Hematopoietic multipotent progenitor cell treated with erythropoietin and hydrocortisone succinate and interleukin-3 and kit ligand, for 6 days (in vitro differentiated cells): ENCODE measurements around the gene RNU4-1.
A peak's percentile ranks its signal among the peaks of the same experiment; 100 is the strongest.
"Not testable (repeated sequence)": the region's sequence is repeated elsewhere in the genome, so short reads cannot be mapped to it uniquely, and the experiment has no call there.

ENCODE experiments used
- DNase-seq: peaks from one replicate; pipeline ENCODE4 v3.0.0-alpha.2; 2015

Gene RNU4-1

GRCh38 chr12:120292661-120293531, at the start of gene RNU4-1:
TSS of gene RNU4-1 (minus strand) at chr12:120293237.
- peak; percentile 97 for DNase-seq

DNA sequence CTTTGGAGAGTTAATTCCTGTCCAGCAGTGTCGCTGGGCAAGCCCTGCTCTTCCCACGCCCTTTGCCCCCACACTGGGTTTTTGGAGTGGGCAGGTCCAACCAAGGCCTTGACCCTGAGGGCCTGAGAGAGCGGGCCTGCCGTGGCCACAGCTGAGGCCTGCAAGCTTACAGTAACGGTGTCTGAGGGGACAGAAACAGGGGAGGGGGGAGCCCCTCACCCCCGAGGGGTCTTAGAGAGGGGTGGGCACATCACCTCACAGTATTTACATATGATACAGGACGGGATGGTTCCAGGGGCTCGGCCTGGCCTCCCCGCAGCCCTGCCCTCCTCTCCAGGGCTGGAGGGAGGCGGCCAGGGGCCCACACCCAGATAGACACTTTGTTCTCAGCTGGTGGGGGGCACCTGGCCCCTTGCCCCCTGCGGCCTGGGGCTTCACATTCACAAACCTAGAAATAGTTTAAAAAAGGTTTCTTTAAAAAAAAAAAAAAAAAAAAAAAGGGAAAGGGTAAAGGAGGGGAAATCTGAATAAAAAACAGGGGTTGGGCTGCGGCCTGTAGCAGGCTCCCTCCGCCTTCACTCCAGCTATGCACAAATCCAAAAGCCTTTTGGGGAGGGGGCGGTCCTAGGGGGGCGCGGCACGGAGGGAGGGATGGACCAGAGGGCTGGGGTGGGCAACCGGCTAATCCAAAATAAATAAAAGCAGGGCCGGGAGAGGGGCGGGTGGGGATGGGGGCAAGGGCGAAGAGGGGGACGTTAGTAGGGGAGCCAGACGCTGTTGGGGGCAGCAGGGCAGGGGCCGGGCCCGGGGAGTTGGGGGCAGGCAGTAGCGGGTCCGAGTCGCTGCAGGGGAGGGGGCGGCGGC, 49.4 kb upstream of the RNU4-1 start:
- no peak for DNase-seq

DNA sequence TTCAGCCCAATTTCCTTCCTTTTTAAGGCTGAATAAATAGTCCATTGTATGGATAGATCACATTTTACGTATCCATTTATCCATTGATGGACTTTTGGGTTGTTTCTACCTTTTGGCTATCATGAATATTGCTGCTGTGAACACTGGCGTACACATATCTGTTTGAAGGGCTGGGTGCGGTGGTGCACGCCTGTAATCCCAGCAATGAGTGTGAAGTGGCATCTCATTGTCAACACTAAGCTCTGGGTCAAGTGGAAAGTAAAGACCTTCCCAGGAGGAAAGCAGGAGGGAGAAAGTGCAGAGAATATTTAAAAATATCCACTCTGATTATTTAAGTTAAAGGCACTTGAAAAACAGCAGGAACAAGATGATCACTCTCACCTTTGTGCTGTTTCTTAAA, 46.2 kb upstream of the RNU4-1 start:
- DNase-seq = no peak

DNA sequence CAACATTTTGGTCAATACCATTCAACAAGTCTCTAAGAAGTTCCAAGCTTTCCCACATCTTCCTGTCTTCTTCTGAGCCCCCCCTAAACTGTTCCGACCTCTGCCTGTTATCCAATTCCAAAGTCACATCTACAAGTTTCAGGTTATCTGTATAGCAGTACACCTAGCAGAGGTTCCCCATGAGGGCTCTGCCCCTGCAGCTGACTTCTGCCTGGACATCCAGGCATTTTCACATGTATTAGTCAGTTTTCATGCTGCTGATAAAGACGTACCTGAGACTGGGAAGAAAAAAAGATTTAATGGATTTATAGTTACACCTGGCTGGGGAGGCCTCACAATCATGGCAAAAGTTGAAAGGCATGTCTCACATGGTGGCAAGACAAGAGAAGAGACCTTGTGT, 44.7 kb upstream of the RNU4-1 start:
- no peak for DNase-seq

DNA sequence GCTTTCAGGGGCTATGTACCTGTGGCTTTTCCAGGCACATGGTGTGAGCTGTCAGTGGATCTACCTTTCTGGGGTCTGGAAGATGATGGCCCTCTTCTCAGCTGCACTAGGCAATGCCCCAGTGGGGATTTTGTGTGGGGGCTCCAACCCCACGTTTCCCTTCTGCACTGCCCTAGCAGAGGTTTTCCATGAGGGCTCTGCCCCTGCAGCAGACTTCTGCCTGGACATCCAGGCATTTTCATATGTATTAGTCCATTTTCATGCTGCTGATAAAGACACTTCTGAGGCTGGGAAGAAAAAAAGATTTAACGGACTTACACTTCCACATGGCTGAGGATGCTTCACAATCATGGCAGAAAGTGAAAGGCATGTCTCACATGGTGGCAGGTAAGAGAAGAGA, 43.4 kb upstream of the RNU4-1 start:
- not testable (repeated sequence) for DNase-seq

DNA sequence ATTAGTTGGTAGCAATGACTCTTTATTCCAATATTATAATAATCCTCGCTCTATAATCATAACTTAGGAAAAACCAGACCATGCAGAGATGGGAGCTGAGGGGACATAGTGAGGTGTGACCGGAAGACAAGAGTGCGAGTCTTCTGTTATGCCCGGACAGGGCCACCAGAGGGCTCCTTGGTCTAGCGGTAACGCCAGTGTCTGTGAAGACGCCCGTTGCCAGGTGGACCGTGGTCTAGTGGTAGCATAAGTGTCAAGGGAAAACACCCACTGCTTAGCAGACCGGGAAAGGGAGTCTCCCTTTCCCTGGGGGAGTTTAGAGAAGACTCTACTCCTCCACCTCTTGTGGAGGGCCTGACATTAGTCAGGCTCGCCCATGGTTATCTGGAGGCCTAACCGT, 42.4 kb upstream of the RNU4-1 start:
- DNase-seq = peak; percentile 59

- DNase-seq = no peak
Measured at GRCh38 chr12:120332523-120332922, 39.5 kb upstream of the RNU4-1 start.

- DNase-seq = no peak
Measured at GRCh38 chr12:120332041-120332440, 39.0 kb upstream of the RNU4-1 start.

DNA sequence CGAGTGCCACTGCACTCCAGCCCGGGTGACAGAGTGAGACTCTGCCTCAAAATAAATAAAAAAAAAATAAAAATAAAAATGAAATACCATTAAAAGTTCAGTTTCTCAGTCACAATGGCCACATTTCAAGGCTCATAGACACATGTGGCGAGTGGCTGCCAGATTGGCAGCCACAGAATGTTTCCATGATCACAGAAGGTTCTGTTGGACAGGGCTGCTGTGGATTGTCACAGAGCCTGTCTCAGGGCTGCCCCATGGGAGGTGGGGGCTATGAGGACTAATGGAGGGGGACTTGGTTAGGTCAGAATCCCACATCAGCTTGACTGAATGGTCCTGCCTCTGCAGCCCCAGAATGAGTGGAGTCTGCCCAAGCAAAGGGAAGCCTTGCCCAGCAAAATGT, 38.4 kb upstream of the RNU4-1 start:
- no peak for DNase-seq

- peak; percentile 10 for DNase-seq
Measured at GRCh38 chr12:120328228-120328627, 35.2 kb upstream of the RNU4-1 start.

DNA sequence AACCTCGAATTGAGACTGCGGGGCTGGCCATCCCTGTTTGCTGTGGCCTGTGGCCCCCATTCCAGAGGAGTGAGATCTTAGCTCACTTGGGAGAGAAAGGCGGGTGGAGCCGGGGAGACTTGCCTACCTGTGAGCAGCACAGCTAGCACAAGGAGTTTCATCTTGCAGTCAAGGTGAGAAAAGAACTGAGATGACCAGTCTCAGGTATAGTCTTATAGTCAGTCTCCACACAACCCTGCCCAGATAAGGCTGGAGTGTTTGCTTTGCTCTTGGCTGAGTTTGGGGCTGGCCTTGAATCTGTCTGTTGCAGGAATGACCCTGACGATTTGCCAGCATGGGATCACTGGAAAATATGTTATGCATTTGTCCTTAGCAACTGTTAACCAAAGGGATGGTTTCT, 34.6 kb upstream of the RNU4-1 start, which contains the start of gene PLA2G1B:
TSS of gene PLA2G1B (minus strand) at position 187 of the 400 bp plus-strand sequence. CDS start at position 161, 26 bp downstream.
- DNase-seq = no peak

DNA sequence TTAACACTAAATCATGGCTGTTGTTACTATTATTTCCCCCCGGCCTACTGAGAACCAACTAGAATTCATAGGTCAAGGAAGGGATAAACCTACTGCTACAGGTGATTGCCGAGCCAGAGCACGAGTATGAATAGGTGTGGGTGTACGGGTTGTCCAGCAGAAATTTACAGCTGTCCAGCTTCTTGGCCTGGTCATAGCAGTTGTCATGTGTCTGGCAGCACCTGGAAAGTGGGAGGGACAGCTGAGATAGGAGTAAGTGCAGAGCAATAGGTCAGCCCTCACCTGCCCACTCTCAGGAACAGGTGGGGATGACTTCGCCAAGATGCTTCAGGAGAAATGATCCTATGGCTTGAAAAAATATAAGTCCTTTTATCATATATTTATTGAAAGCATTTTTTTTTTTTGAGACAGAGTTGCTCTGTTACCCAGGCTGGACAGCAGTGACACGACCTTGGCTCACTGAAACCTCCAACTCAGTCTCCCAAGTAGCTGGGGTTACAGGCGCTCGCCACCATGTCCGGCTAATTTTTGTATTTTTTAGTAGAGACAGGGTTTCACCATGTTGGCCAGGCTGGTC, 31.9 kb upstream of the RNU4-1 start:
- DNase-seq = no peak

- DNase-seq = no peak
Measured at GRCh38 chr12:120323772-120324171, 30.7 kb upstream of the RNU4-1 start.

DNA sequence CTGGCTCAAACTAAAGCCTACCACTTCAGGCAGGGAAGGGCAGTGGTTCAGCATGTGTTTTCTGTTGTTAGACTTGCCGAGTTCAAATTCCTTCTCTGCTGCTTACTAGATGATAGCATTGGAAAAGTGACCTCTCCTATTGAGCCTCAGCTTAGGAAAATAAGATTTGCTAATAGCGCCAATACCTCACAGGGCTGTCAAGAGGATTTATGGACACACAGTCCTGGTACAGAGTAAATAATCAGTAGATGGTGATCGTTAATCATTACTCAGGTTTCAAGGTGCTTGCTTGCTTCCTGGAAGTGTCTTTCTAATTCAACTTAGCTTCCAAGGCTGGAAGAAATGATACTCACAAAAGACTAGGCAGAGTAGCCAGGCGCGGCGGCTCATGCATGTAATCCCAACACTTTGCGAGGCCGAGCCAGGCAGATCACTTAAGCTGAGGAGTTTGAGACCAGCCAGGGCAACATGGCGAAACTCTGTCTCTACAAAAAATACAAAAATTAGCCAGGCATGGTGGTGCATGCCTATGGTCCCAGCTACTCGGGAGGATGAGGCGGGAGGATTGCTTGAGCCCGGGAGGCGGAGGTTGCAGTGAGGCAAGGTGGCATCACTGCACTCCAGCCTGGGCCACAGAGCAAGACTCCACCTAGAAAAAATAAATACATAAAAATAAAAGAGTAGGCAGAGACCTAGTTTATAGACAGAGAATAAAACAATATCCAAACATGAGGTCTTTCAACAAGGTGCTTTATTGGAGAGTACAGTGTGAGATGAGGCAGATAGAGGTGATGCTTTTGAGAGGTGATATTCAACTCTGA, 28.6 kb upstream of the RNU4-1 start:
- no peak for DNase-seq

GRCh38 chr12:120317224-120318105, 24.4 kb upstream of the RNU4-1 start:
- peak; percentile 100 for DNase-seq

- DNase-seq = no peak
Measured at GRCh38 chr12:120316798-120317223, 23.8 kb upstream of the RNU4-1 start.

GRCh38 chr12:120314220-120314619, 21.2 kb upstream of the RNU4-1 start:
- peak; percentile 27 for DNase-seq

DNA sequence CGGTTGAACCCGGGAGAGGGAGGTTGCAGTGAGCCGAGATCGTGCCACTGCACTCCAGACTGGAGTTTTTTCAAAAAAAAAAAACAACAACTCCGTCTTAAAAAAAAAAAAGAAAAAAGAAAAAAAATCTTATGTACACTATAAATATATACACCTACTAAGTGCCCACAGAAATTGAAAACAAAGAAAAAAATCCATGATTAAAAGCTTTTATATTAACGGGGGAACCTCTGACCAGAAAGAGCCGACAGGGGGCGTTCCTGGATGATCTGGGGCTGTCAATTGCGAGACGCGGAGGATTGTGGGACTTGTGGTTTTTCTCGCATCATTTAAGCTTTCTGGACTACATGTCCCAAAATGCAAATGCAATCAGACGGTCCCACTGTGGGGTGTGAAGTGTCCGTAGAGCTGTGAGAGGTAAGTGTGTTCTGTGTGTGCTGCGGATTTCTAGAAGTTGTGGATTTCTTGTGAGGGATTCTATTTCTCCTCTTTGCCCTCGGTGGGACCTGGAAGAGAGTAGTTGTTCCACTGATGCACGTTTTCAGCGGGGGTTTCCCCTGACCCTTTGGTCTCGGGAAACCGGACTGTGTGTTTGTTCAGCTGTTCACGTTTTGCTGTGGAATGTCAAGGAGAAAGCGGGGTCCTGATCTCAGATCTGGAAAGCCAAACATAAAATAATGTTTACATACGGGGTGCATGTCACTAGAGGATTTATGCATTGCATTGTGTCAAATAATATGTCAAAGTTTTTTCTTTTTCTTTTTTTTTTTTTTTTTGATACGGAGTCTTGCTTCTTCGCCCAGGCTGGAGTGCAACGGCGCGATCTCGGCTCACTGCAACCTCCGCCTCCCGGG, 9.2 kb upstream of the RNU4-1 start, which contains the start of gene SIRT4:
TSS of gene SIRT4 (plus strand) at position 360 of the 854 bp plus-strand sequence. CDS start 1,241 bp downstream, outside the sequence.
- DNase-seq = peak; percentile 99

- no peak for DNase-seq
Measured at GRCh38 chr12:120292411-120292660, 701 bp downstream of the RNU4-1 start.

DNA sequence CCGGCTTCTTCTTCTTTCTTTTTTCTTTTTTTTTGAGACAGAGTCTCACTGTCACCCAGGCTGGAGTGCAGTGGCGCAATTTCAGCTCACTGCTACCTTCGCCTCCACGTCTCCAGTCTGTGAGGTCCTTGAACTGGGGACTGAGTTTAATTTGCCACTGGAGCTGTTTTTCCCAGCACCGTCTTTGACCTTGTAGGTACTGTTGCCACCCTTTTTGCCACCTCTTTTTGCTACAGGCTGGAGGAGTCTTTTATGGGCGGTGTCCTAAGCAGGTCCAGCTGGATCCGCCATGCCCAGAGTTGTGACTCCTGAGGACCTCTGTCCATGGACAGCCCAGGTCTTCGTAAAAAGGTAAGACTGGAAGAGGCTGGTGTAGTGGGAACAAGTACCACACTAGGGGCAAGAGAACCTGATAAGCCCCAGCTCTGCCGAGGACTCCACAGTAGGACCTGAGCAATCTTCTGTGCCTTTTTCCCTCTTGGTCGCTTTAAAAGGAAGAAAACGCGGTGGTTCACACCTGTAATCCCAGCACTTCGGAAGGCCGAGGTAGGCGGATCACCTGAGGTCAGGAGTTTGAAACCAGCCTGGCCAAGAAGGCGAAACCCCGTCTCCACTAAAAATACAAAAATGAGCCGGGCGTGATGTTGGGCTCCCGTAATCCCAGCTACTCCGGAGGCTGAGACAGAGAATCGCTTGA, 2.3 kb downstream of the RNU4-1 start:
- peak; percentile 26 for DNase-seq
